ENCODE data around the gene MDP1.

The MDP1 gene

DNA sequence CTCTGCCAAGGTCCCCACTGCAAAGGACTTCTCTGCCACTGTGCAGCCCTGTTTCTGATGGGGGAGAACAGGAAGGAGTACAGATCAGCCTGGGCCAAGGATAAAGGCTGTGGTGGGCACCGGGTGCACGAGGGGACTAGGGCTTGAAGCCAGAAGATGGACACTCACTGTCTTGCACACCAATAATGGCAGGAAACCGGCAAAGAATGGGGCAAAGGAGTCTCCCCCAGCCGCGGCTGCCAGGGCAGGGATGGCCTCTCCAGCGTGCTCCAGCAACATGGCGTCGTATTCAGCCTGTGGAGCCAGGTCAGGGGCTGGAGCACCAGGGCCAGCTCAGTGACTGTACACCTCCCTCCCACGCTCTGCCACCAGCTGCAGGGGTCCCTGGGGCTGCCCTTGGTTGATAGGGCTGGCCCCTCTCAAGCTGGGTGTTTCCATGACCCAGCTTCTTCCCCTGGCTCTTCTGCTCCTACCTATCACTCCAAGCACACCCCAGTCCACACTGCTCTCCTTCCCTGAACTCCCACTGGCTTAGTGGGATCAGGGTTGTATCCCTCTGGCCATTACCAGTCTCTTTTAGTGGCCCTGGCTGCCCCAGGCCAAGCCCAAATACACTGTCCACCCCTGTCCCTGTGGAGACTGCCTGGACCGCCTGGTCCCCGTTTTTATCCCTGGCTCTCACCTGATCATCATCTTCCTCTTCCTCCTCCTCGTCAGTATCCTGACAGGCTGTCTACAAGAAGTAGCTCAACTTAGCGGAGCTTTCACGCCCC, 33.6 kb downstream of the MDP1 start:
- Mint-ChIP-seq H3K27ac (peak overlapping the region; percentile 16), H3K36me3 (peaks cover 57% of the 10 kb centered on the region), H3K4me3 (no peak overlapping the region), H3K27me3 (no peaks in the 10 kb centered on the region), H3K9me3 (no peaks in the 10 kb centered on the region), H3K4me1 (peaks cover 7% of the 10 kb centered on the region)
- DNase-seq = no peak
- CTCF ChIA-PET = no interaction called here

DNA sequence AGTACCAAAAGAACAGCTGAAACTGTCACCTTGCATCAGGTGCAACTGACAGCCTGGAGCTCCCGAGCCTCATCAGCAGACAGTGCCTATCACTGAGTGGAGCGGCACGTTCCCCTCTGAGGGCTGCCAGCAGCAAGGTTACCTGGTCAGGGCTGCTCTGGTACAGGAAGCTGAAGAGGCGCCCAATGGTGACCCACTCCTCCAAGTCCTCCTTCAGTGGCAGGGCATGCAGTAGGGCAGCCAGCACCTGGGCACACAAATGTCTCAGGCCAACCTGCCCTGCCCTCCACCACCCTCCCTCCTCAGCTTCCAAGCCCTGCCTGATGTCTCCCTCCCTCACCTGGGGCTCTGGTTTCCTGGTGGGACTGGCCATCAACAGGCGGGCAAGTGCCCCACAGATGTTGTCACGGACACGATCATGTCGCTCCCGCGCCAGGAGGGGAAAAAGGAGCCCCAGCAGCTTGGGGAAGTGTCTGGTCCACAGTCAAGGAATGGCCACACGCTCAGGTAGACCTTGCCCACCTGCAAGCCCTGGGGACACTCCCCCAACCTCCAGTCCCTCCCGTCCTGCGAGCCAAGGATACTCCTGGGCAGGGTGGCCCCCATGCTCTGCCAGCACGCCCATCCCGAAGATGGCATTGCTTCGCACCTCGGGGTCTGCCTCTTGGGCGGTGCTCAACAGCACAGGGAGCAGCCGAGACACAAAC, 34.3 kb downstream of the MDP1 start:
- CTCF ChIA-PET = interaction anchor here (1.0 kb wide), 1 partner anchor 19 kb away, joined by 3 read pairs; no protein-coding TSS in a partner anchor
- no peak overlapping the region for H3K4me3 Mint-ChIP-seq

DNA sequence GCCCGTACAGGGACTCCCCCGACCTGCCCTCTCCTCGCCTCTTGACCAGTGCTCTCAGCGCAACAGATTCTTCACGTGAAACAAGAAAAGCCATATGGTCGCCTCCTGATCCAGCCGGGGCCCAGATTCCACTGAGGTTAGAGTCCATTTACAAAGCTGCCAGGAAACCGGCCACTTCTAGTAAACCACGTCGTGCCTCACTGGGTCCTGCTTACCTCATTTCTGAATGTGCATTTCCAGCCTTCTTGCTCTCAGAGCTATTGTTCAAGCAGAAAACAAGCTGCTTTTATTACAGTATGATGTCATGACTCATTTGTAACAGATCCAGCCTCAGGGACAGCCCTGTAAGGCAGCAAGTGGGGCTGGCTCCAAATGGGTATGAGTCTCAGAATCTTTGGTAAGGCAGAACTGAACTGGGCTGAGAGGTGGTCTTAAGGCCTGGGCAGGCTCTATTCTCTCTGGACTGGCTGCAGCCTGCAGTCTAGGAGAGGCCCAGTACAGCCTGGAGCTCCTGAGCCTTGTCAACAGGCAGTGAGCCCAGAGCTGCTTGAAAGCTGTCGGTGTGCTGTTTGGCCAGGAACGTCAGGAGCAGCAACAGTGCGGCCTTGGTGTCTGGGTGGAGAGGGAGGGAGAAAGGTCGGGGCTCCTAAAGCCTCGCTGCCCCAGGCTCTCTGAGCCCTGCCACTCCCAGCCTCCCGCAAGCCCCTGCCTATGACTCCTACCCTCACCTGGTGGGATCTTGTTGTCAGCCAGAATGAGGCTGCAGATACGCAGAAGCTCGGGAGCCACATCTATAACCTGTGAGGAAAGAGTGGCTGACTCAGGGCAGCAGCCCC, 35.7 kb downstream of the MDP1 start:
- peaks cover 51% of the 10 kb centered on the region for H3K36me3 Mint-ChIP-seq
- DNase-seq = no peak

More for the DNA sequence above, 34.3 kb downstream of the MDP1 start:
- H3K27me3 Mint-ChIP-seq = no peaks in the 10 kb centered on the region
- peaks cover 2% of the 10 kb centered on the region for H3K4me1 Mint-ChIP-seq
- H3K36me3 Mint-ChIP-seq = peaks cover 57% of the 10 kb centered on the region
- H3K27ac Mint-ChIP-seq = peak overlapping the region; percentile 16
- H3K9me3 Mint-ChIP-seq = no peaks in the 10 kb centered on the region
- DNase-seq = no peak

DNA sequence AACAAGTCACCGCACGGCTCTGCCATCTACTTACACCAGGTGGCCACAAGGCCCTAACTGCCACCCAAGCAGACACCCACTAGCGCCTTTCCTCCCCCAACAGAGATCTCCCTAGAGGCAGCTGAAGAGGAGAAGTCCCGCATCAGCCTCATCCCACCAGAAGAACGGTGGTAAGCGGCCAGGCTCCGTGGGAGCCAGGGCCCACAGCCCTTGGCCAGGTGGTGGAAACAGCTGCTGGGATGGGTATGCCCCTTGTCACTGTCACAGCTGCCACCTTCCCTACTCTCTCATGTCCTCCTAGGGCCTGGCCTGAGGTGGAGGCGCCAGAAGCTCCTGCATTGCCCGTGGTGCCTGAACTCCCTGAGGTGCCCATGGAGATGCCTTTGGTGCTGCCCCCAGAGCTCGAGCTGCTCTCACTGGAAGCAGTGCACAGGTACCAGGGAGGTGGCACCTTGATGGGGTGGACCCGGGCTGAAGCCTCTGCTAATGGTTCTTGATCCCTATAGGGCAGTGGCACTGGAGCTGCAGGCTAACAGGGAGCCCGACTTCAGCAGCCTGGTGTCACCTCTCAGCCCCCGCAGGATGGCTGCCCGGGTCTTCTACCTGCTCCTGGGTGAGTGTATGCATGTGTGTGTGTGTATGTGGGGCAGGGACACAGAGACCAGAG, 36.4 kb downstream of the MDP1 start:
- Mint-ChIP-seq H3K9me3 (no peaks in the 10 kb centered on the region), H3K27me3 (no peaks in the 10 kb centered on the region), H3K4me1 (peaks cover 6% of the 10 kb centered on the region), H3K27ac (peak overlapping the region; percentile 52), H3K36me3 (peaks cover 52% of the 10 kb centered on the region), H3K4me3 (no peak overlapping the region)
- no peak for DNase-seq
- CTCF ChIA-PET = interaction anchor here (0.6 to 0.8 kb wide), 2 partner anchors 18 to 43 kb away, joined by 3 read pairs; partner anchors contain the start of genes IRF9 and PSME1

More for the DNA sequence above, 35.7 kb downstream of the MDP1 start:
- peak overlapping the region; percentile 28 for H3K27ac Mint-ChIP-seq
- CTCF ChIA-PET = interaction anchor here (0.8 to 1.0 kb wide), 2 partner anchors 18 to 19 kb away, joined by 3 read pairs; partner anchors contain the start of gene IRF9
- peaks cover 2% of the 10 kb centered on the region for H3K4me1 Mint-ChIP-seq
- H3K27me3 Mint-ChIP-seq = no peaks in the 10 kb centered on the region
- H3K9me3 Mint-ChIP-seq = no peaks in the 10 kb centered on the region
- H3K4me3 Mint-ChIP-seq = no peak overlapping the region

DNA sequence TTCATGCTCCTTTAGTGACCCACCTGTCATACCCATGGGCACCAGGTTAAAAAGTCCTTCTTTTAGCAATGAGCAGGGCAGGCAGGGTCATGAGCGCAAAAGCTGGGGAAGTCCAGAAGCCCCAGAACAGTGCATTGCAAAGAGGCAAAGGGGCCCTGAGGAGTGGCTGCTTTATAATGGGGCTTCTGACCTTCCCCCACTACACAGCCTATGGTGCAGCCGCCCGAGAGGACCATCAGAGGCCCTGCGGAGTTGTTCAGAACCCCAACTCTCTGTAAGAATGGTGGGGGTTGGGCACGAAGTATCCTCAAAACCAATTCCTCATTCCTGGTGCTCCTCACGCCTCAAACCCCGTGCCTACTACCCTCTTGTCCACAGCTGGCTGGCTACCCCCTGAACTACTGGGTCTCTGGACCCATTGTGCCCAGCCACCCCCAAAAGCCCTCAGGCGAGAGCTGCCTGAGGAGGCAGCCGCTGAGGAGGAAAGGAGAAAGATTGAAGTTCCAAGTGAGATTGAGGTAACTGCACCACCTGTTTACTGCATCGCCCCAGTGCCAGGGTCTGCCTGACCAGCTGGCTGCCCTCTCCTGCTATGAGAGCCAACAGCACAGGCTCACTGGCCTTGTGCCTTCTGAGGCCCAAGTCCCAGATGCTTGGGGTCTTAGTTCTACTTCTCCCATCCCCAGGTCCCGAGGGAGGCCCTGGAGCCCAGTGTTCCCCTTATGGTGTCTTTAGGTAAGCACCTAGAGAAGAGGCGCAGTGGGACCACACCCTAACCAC, 37.3 kb downstream of the MDP1 start:
- Mint-ChIP-seq H3K36me3 (peaks cover 54% of the 10 kb centered on the region), H3K4me1 (peaks cover 7% of the 10 kb centered on the region), H3K27me3 (no peaks in the 10 kb centered on the region), H3K9me3 (no peaks in the 10 kb centered on the region), H3K27ac (no peak overlapping the region), H3K4me3 (no peak overlapping the region)
- CTCF ChIA-PET = no interaction called here
- no peak for DNase-seq

DNA sequence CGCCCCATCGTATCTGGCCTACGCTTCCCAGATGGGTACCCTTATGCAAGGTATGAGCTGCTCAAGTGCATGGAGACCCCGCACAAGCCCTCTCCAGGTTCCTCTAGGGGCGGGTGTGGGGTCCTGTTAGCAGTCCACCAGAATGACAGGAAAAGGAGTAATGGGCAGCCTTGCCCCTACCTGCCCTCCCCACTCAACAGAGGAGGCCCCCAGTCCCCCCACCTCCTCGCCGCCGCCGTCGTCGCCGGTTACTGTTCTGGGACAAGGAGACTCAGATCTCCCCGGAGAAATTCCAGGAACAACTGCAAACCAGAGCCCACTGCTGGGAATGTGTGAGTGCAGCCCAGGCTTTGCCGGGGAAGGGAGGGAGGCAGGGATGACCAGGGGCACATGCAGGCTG, 38.0 kb downstream of the MDP1 start:
- Mint-ChIP-seq H3K27me3 (no peaks in the 10 kb centered on the region), H3K36me3 (peaks cover 57% of the 10 kb centered on the region), H3K4me3 (no peak overlapping the region), H3K4me1 (peaks cover 11% of the 10 kb centered on the region), H3K9me3 (no peaks in the 10 kb centered on the region), H3K27ac (no peak overlapping the region)
- CTCF ChIA-PET = no interaction called here
- no peak for DNase-seq

DNA sequence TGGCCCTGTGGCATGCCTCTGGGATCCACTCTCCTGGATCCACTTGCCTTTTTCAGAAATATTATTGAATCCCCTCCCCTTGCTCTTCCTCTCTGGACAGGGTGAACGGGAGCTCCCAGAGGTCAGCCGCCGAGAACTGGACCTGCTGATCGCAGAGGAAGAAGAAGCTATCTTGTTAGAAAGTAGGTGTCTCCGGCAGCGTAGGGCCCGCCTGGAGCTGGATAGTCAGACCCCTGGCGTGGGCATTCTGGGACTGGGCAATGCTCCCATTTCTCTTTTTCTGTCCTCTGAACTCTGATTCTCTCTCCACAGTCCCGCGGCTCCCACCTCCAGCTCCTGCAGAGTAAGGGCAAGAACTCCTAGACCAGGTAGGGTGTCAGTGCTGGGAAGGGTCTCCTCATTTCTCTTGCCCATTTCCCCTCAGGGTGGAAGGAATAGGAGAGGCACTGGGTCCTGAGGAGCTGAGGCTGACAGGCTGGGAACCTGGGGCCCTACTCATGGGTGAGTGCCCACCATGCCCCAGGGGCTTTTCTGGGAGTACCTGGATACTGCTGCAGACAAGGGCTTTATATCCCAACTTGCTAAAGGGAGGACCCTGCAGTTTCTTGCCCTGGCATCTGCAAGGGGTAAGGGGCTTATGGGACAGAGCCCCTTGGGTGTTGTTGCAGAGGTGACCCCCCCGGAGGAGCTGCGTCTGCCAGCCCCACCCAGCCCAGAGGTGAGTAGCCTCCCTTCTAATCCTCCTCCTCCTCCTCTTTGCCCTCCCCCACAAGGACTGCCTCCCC, 38.6 kb downstream of the MDP1 start:
- CTCF ChIA-PET = no interaction called here
- Mint-ChIP-seq H3K27ac (no peak overlapping the region), H3K4me3 (no peak overlapping the region), H3K27me3 (no peaks in the 10 kb centered on the region), H3K9me3 (no peaks in the 10 kb centered on the region), H3K36me3 (peaks cover 56% of the 10 kb centered on the region), H3K4me1 (peaks cover 14% of the 10 kb centered on the region)
- no peak for DNase-seq

DNA sequence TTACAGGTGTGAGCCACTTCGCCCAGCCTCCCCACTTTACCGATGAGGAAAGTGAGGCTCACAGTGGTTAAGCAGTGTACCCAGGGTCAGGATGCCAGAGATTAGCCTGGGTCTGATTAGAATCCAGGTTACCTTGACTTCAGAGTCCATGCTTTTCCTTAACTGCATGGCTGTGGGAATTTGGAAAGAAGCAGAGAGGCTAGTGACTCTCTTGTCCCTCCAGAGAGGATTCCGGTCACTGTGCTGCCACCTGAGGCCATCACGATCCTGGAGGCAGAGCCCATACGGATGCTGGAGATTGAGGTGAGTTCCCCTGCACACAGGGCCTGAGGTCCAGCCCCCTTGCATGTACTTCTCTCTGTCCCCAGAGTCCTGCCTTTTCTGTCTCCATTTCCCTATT, 39.3 kb downstream of the MDP1 start:
- Mint-ChIP-seq H3K4me3 (no peak overlapping the region), H3K27ac (no peak overlapping the region), H3K4me1 (peaks cover 19% of the 10 kb centered on the region), H3K27me3 (no peaks in the 10 kb centered on the region), H3K9me3 (no peaks in the 10 kb centered on the region), H3K36me3 (peaks cover 55% of the 10 kb centered on the region)
- DNase-seq = no peak
- CTCF ChIA-PET = interaction anchor here (1.7 kb wide), 1 partner anchor 15 kb away, joined by 5 read pairs; the partner anchor contains the start of gene IRF9

DNA sequence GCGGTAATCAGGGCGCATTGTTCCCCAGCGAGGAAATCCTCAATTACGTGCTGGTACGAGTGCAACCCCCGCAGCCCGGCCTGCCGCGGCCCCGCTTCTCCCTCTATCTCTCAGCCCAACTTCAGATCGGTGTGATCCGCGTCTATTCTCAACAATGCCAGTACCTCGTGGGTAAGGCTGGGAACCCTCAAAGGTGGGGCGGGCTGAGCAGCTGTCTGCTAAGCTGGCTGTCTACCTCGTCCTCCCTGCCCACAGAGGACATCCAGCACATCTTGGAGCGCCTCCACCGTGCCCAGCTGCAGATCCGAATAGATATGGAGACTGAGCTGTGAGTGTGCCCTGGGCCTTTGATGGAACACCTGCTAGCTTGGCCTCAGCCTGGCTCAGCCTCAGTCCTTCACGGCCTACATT, 43.0 kb downstream of the MDP1 start:
- Mint-ChIP-seq H3K4me3 (no peak overlapping the region), H3K36me3 (peaks cover 52% of the 10 kb centered on the region), H3K27me3 (no peaks in the 10 kb centered on the region), H3K9me3 (no peaks in the 10 kb centered on the region), H3K4me1 (peaks cover 39% of the 10 kb centered on the region), H3K27ac (peak overlapping the region; percentile 68)
- CTCF ChIA-PET = no interaction called here
- no peak for DNase-seq

DNA sequence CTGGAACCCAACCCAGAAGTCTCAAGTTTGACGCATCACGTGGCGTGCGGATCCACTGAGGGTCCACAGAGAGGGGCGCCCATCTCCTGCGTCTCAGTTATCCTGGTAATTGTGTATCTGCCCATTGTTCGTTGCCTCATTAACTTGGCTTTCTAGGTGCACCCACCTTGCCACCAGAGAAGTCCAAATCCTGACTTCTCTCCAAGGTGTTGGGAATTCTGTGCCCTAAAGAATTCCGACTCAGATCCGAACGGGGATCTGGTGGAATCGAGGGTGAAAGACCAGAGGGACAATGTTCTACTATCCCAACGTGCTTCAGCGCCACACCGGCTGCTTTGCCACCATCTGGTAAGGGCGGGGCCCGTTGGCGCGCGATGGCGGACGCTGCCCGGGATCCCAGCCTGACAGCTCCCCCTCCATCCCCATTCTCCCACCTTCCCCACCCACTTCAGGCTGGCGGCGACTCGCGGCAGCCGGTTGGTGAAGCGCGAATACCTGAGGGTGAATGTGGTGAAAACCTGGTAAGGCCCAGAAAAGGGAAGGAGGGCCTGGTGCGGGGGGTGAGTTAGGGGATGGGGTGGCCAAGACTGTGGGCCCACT, 43.5 kb downstream of the MDP1 start:
- CTCF ChIA-PET = no interaction called here
- Mint-ChIP-seq H3K27ac (peak overlapping the region; percentile 45), H3K9me3 (no peaks in the 10 kb centered on the region), H3K4me1 (peaks cover 43% of the 10 kb centered on the region), H3K4me3 (peak overlapping the region; percentile 71), H3K36me3 (peaks cover 53% of the 10 kb centered on the region), H3K27me3 (no peaks in the 10 kb centered on the region)
- no peak for DNase-seq

DNA sequence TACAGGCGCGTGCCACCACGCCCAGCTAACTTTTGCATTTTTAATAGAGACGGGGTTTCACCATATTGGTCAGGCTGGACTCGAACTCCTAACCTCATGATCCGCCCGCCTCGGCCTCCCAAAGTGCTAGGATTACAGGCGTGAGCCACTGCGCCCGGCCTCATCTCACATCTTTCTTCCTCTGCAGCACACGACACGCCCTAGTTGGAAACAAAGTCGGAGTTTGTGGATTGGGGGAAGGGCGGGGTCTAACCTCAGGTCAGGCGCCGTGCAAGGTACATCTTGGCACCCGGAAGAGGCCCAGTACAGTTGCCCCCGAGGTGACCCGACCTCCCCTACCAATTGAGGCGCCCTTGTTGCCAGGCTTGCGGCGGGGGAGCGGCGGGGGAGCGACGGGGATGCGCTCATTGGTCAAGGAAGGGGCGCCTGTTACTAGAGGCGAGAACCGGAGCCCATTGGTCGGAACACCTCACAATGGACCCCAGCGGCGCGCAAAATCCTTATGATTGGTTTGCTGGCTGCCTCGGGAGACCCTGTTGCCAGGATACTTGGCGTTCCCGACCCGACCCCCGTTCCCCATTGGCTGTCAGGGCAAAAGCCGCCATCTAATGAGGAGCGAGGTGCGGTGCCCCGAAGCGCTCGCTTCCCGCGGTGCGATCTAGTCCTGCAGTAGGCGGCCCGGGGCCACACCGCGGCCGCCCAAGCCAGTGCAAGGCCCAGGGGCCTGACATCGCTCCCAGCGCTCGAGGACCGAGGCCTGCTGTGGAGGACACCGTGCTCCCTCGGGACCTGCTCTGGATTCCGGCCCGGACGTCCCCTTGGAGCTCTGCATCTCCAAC, 44.2 kb downstream of the MDP1 start, which contains the start of gene REC8:
Gene REC8 (plus strand): TSS at position 659 of the 839 bp plus-strand sequence. CDS start 473 bp downstream, outside the sequence.
- no peaks in the 10 kb centered on the region for H3K9me3 Mint-ChIP-seq
- H3K27me3 Mint-ChIP-seq = no peaks in the 10 kb centered on the region
- DNase-seq = peak; percentile 81
- peak within 1 kb of the TSS; percentile 71 for H3K4me3 Mint-ChIP-seq
- H3K4me1 Mint-ChIP-seq = peaks cover 49% of the 10 kb centered on the region
- CTCF ChIA-PET = interaction anchor here (0.7 kb wide), 2 partner anchors 10 to 1041 kb away, joined by 3 read pairs; partner anchors contain the start of gene IRF9
- peak within 1 kb of the TSS; percentile 85 for H3K27ac Mint-ChIP-seq
- H3K36me3 Mint-ChIP-seq = peaks cover 52% of the 10 kb centered on the region

Measured in activated naive CD4-positive, alpha-beta T cell treated with anti-CD3 and anti-CD28 coated beads, Interleukin-2, amount 10 ng/mL, durations not matched to agents 7 days and 5 days (primary cell).